SK-N-SH (cell line): ENCODE results near the gene RPL28. TPM values are rescaled to one million over a fixed set of nuclear protein-coding genes. Genes with fewer than 3 reads are reported as not detected.
A peak's percentile ranks its signal among the peaks of the same experiment; 100 is the strongest.

ENCODE experiments used
- CTCF ChIA-PET: fragments of 300-600, 350-600 bp; formaldehyde crosslinking; extraction: SDS; loops from one replicate; lab custom pipeline; 2021; lab: Yijun Ruan, JAX
- POLR2A ChIA-PET: fragments of 350-600 bp; sonication (Branson Sonifier 250); formaldehyde crosslinking; extraction: SDS; loops from one replicate; lab custom pipeline; 2020; ENCODE audit warnings: antibody characterized with exemption, inconsistent platforms; lab: Yijun Ruan, JAX
- DNase-seq: peaks from one replicate; pipeline ENCODE4 v3.0.0; 2012
- H2AFZ ChIP-seq: fragments of 200-600 bp; sonication (generic); 2 replicates; pipeline ENCODE4 v1.8.1; 2016; ENCODE audit warnings: antibody characterized with exemption, mild to moderate bottlenecking, low read depth
- H3F3A ChIP-seq: fragments of 200-600 bp; sonication (generic); replicated peaks from 2 replicates; pipeline ENCODE3; 2016; ENCODE audit warnings: antibody characterized with exemption, mild to moderate bottlenecking; ENCODE audit not compliant: insufficient read depth
- H3K27ac ChIP-seq, 2 experiments: fragments of 200-500 bp in 1 of 2; fragments of 200-600 bp in 1 of 2; sonication (Bioruptor generic) in 1 of 2; sonication (generic), shearing (Covaris generic) in 1 of 2; 2 replicates each; pipeline versions ENCODE4 v1.5.1 to v1.6.1; 2014 to 2016; ENCODE audit warnings: low read depth in 2 of 2, inconsistent platforms in 1 of 2, low read length in 1 of 2, mild to moderate bottlenecking in 1 of 2, mixed read lengths in 1 of 2
- H3K27me3 ChIP-seq: fragments of 200-600 bp; sonication (generic), shearing (Covaris generic); 2 replicates; pipeline ENCODE4 v1.6.1; 2016; ENCODE audit warnings: mixed run types; ENCODE audit not compliant: insufficient read depth
- H3K36me3 ChIP-seq, 2 experiments: fragments of 200-500 bp in 1 of 2; fragments of 200-600 bp in 1 of 2; sonication (Bioruptor generic) in 1 of 2; sonication (generic) in 1 of 2; replicated peaks in 1 of 2; 2 replicates each; pipeline versions ENCODE3 to v1.5.1; 2014 to 2016; ENCODE audit warnings: low read length in 1 of 2, mild to moderate bottlenecking in 1 of 2; ENCODE audit not compliant: insufficient read depth in 2 of 2, control insufficient read depth in 1 of 2
- H3K4me1 ChIP-seq, 2 experiments: fragments of 200-500 bp in 1 of 2; fragments of 200-600 bp in 1 of 2; sonication (Bioruptor generic) in 1 of 2; sonication (generic), shearing (Covaris generic) in 1 of 2; 2 replicates each; pipeline versions ENCODE4 v1.5.1 to v1.6.1; 2014 to 2016; ENCODE audit warnings: low read depth in 1 of 2, low read length in 1 of 2, mixed run types in 1 of 2; ENCODE audit not compliant: insufficient read depth in 2 of 2, control insufficient read depth in 1 of 2
- H3K4me2 ChIP-seq: fragments of 200-600 bp; sonication (generic), shearing (Covaris generic); 2 replicates; pipeline ENCODE4 v1.6.1; 2017; ENCODE audit warnings: mixed run types
- H3K4me3 ChIP-seq, 2 experiments: fragments of 200-500 bp in 1 of 2; fragments of 200-600 bp in 1 of 2; sonication (Bioruptor generic) in 1 of 2; sonication (generic), shearing (Covaris generic) in 1 of 2; 2 replicates each; pipeline versions ENCODE4 v1.5.1 to v1.8.1; 2014 to 2016; ENCODE audit warnings: low read depth in 2 of 2, inconsistent platforms in 1 of 2, low read length in 1 of 2, mild to moderate bottlenecking in 1 of 2, mixed read lengths in 1 of 2, moderate library complexity in 1 of 2
- H3K79me2 ChIP-seq: fragments of 200-600 bp; sonication (generic); 2 replicates; pipeline ENCODE4 v1.8.1; 2017; ENCODE audit warnings: mild to moderate bottlenecking; ENCODE audit not compliant: insufficient read depth
- H3K9ac ChIP-seq: fragments of 200-600 bp; sonication (generic); 2 replicates; pipeline ENCODE4 v1.6.1; 2017; ENCODE audit warnings: mixed run types
- H3K9me2 ChIP-seq: fragments of 200-600 bp; sonication (generic); 2 replicates; pipeline ENCODE4 v1.6.1; 2017; ENCODE audit warnings: mixed run types
- H3K9me3 ChIP-seq: fragments of 200-600 bp; sonication (generic); 2 replicates; pipeline ENCODE4 v1.6.1; 2017; ENCODE audit warnings: mixed run types, mild to moderate bottlenecking, moderate library complexity
- H4K20me1 ChIP-seq: fragments of 200-600 bp; sonication (generic); 2 replicates; pipeline ENCODE4 v1.6.1; 2017; ENCODE audit warnings: mild to moderate bottlenecking, mixed run types; ENCODE audit not compliant: insufficient read depth
- ELF1 ChIP-seq: IDR thresholded peaks from 2 replicates; pipeline ENCODE4 v1.4.0; 2012
- EZH2phosphoT487 ChIP-seq: fragments of 200-600 bp; sonication (generic); IDR thresholded peaks from 2 replicates; pipeline ENCODE4 v1.6.1; 2017; ENCODE audit warnings: low read depth, mixed run types, mild to moderate bottlenecking, antibody characterized with exemption, moderate library complexity, borderline replicate concordance
- JUND ChIP-seq: IDR thresholded peaks from 2 replicates; pipeline ENCODE4 v1.4.0; 2012
- MXI1 ChIP-seq: IDR thresholded peaks from 2 replicates; pipeline ENCODE4 v1.6.1; 2012; ENCODE audit warnings: mild to moderate bottlenecking, low read depth, low read length, improper control_type of control experiment
- RAD21 ChIP-seq: IDR thresholded peaks from 2 replicates; pipeline ENCODE4 v1.6.1; 2012; ENCODE audit warnings: mild to moderate bottlenecking, low read length
- RFX5 ChIP-seq: IDR thresholded peaks from 2 replicates; pipeline ENCODE4 v1.6.1; 2012; ENCODE audit warnings: mild to moderate bottlenecking, improper control_type of control experiment, low read length
- RXRA ChIP-seq: IDR thresholded peaks from 2 replicates; pipeline ENCODE4 v1.4.0; 2012; ENCODE audit warnings: low read depth, mild to moderate bottlenecking, borderline replicate concordance
- SIN3A ChIP-seq: IDR thresholded peaks from 2 replicates; pipeline ENCODE4 v1.6.1; 2012; ENCODE audit warnings: low read depth, mild to moderate bottlenecking, low read length, moderate library complexity, borderline replicate concordance
- ZBTB33 ChIP-seq: IDR thresholded peaks from 2 replicates; pipeline ENCODE4 v1.4.0; 2012; ENCODE audit warnings: low read depth, borderline replicate concordance
- WGBS: methylation state at CpG from one replicate; pipeline ENCODE4 v1.1.6; 2017; ENCODE audit warnings: low lambda C conversion rate; 5-methylcytosine and 5-hydroxymethylcytosine counted together
- polyA plus RNA-seq, 3 experiments: library from polyadenylated mRNA; depleted of rRNA; stranded (reverse); fragments of >200 nt; gene quantifications; 2 replicates each; pipeline ENCODE4 v1.2.3, GENCODE V29; 2012
- TF ChIP-seq, protein P1 (sequence below): fragments of 200-600 bp; sonication (generic); IDR thresholded peaks from 2 replicates; pipeline ENCODE4 v1.6.1; 2017; ENCODE audit warnings: antibody characterized with exemption, mild to moderate bottlenecking, moderate library complexity
- TF ChIP-seq, protein P2 (sequence below): IDR thresholded peaks from 2 replicates; pipeline ENCODE4 v1.4.0; 2012; ENCODE audit warnings: low read depth
- TF ChIP-seq, protein P3 (sequence below): IDR thresholded peaks from 2 replicates; pipeline ENCODE4; 2012

RPL28 gene
- polyA plus RNA-seq, 1 of the 3 experiments (the other 2 are of a cell fraction): 2,368 TPM

- peak overlapping the region; percentile 78 for H3K4me2 ChIP-seq
- no peaks in the 10 kb centered on the region for H3K9me2 ChIP-seq
- H3K4me1 ChIP-seq: peaks cover 25 to 46% of the 10 kb centered on the region in 2 experiments; a peak in 3 of 4 replicates
- H3K9ac ChIP-seq: peak overlapping the region; percentile 97
- H3K4me3 ChIP-seq: peak overlapping the region; percentile 86 to 97
- DNase-seq: peak; percentile 90
- peak overlapping the region; percentile 98 for H3K27ac ChIP-seq
- TF ChIP-seq, protein P1, sequence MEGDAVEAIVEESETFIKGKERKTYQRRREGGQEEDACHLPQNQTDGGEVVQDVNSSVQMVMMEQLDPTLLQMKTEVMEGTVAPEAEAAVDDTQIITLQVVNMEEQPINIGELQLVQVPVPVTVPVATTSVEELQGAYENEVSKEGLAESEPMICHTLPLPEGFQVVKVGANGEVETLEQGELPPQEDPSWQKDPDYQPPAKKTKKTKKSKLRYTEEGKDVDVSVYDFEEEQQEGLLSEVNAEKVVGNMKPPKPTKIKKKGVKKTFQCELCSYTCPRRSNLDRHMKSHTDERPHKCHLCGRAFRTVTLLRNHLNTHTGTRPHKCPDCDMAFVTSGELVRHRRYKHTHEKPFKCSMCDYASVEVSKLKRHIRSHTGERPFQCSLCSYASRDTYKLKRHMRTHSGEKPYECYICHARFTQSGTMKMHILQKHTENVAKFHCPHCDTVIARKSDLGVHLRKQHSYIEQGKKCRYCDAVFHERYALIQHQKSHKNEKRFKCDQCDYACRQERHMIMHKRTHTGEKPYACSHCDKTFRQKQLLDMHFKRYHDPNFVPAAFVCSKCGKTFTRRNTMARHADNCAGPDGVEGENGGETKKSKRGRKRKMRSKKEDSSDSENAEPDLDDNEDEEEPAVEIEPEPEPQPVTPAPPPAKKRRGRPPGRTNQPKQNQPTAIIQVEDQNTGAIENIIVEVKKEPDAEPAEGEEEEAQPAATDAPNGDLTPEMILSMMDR: no peak
- TF ChIP-seq RAD21 (no peak), EZH2phosphoT487 (no peak), RFX5 (no peak), ZBTB33 (peak; percentile 21; the same call in 1 of the 2 replicates), SIN3A (no peak), ELF1 (no peak), JUND (no peak)
- no peaks in the 10 kb centered on the region for H3K27me3 ChIP-seq
- no peaks in the 10 kb centered on the region for H3K9me3 ChIP-seq
- ChIA-PET POLR2A (interaction anchor here (1.4 to 1.9 kb wide), 2 partner anchors 22 to 98 kb away, joined by 3 to 12 read pairs; partner anchors contain the start of gene UBE2S), CTCF (interaction anchor here (0.6 to 2.9 kb wide), 9 partner anchors 12 to 269 kb away, joined by 3 to 33 read pairs (median 6); partner anchors contain the start of gene DNAAF3)
- H3K36me3 ChIP-seq: peaks cover 33 to 36% of the 10 kb centered on the region in 2 experiments
- 15% methylated on average over 11 of the region's 34 CpGs for WGBS
- peaks cover 23% of the 10 kb centered on the region for H3F3A ChIP-seq
- peaks cover 42% of the 10 kb centered on the region for H4K20me1 ChIP-seq
- H2AFZ ChIP-seq: peak overlapping the region; percentile 94
- H3K79me2 ChIP-seq: peaks cover 44% of the 10 kb centered on the region
Observed at GRCh38 chr19:55384920-55385723, 610 bp upstream of the RPL28 start.

GRCh38 chr19:55386493-55386971 is 800 bp downstream of the RPL28 start:
- CTCF ChIA-PET: interaction anchor here (0.7 to 5.3 kb wide), 4 partner anchors 32 to 245 kb away, joined by 3 to 22 read pairs (median 14); no protein-coding TSS in a partner anchor
- TF ChIP-seq, protein P2, sequence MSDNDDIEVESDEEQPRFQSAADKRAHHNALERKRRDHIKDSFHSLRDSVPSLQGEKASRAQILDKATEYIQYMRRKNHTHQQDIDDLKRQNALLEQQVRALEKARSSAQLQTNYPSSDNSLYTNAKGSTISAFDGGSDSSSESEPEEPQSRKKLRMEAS: peak; percentile 23; the same call in 1 of the 2 replicates
- no peak for TF ChIP-seq RXRA
- TF ChIP-seq, protein P3, sequence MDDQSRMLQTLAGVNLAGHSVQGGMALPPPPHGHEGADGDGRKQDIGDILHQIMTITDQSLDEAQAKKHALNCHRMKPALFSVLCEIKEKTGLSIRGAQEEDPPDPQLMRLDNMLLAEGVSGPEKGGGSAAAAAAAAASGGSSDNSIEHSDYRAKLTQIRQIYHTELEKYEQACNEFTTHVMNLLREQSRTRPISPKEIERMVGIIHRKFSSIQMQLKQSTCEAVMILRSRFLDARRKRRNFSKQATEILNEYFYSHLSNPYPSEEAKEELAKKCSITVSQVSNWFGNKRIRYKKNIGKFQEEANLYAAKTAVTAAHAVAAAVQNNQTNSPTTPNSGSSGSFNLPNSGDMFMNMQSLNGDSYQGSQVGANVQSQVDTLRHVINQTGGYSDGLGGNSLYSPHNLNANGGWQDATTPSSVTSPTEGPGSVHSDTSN: 0 out of 2 replicates have a peak, but pooled peaks have one; percentile 4
- TF ChIP-seq MXI1: peak; percentile 39
- TF ChIP-seq, all 33 proteins: peak for 3
- H3K9me3 ChIP-seq: no peaks in the 10 kb centered on the region
- H3K4me2 ChIP-seq: peak overlapping the region; percentile 100
- peak overlapping the region; percentile 81 to 98; a peak in 2 of 4 replicates for H3K27ac ChIP-seq
- no peaks in the 10 kb centered on the region for H3K9me2 ChIP-seq
- H2AFZ ChIP-seq: no peak overlapping the region
- H3F3A ChIP-seq: peaks cover 35% of the 10 kb centered on the region
- H3K4me3 ChIP-seq: peak overlapping the region; percentile 86 to 97
- POLR2A ChIA-PET: interaction anchor here (1.0 kb wide), 1 partner anchor 13 kb away, joined by 3 read pairs; no protein-coding TSS in a partner anchor
- peaks cover 56% of the 10 kb centered on the region for H4K20me1 ChIP-seq
- peaks cover 40 to 43% of the 10 kb centered on the region in 2 experiments for H3K36me3 ChIP-seq
- peaks cover 48% of the 10 kb centered on the region for H3K79me2 ChIP-seq
- no peak for DNase-seq
- H3K9ac ChIP-seq: peak overlapping the region; percentile 97
- no peaks in the 10 kb centered on the region for H3K27me3 ChIP-seq
- peaks cover 25 to 56% of the 10 kb centered on the region in 2 experiments; a peak in 3 of 4 replicates for H3K4me1 ChIP-seq
- WGBS: 0% methylated on average over 15 of the region's 33 CpGs
